Activated CD8-positive, alpha-beta memory T cell treated with anti-CD3 and anti-CD28 coated beads, Interleukin-2, amount 50 U/mL, for 24 hours (primary cell): Measurements from ENCODE around the gene UHRF2.
"Not testable (repeated sequence)": the region's sequence is repeated elsewhere in the genome, so short reads cannot be mapped to it uniquely, and the experiment has no call there.

ENCODE experiments used
- DNase-seq: peaks from one replicate; pipeline ENCODE4 v3.0.0-alpha.2; 2020; ENCODE audit errors: extremely low read depth

The UHRF2 gene

DNA sequence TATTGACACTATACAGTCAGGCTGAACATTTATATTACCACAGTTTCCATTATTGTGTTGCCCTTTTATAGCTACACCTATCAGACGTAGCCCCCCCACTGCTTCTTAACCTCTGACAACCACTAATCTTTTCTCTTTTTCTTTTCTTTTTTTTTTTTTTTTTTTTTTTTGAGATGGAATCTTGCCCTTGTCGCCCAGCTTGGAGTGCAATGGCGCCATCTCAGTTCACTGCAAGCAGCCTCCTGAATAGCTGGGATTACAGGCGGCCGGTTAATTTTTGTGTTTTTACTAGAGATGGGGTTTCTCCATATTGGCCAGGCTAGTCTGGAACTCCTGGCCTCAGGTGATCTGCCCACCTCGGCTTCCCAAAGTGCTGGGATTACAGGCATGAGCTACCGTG, 75.4 kb downstream of the UHRF2 start:
- no peak for DNase-seq

DNA sequence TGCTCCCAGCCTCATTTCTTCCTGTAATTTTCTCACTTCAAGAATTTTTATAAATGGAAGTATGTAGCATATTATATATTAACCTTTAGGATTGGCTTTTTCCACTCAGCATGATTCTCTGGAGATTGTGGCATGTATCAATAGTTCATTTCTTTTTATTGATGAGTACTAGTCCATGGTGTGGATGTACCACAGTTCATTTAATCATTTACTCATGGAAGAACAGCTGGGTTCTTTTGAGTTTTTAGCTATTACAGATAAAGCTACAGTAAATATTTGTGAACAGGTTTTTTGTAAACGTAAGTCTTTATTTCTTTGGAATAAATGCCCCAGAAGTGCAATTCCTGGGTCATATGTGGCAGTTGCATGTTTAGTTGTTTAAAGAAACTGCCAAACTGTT, 76.1 kb downstream of the UHRF2 start:
- DNase-seq = no peak

DNA sequence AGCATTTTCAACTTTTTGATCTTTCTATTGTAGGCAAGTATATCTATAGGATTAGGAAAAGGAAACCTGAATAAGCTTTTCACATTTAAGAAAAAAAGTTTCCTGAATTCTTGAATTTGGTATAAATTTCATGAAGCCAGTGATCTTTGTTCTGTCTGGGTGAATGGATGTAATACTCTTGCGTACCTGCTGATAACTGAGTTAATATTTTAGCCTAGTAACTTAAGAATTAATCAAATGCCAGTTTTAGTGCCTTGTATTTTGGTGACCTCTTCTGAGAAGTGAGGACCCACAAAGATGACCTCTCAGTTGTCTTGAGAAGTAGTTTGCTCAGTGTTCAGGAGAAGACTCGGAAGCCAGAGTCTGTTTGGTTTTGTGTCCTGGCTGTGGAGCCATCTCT, 77.9 kb downstream of the UHRF2 start:
- no peak for DNase-seq

DNA sequence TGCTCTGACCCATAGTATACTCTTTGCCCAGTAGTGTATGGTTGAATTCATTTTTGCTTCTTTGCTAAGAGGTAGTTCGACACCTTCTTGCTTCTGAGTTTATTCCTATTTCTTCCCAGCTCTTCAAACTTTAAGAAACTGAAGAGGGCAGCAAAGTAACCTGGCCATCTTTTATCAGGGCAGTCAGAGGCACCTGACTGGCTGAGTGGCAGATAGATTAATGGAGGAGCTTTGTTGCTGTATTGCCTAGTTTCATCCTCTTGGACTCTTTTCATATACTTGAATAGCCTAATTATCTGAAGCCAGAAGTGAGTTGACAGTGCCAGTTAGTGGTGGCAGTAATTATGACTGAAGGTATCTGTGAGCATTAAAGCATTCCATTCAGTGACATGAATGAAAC, 82.5 kb downstream of the UHRF2 start:
- DNase-seq = no peak

DNA sequence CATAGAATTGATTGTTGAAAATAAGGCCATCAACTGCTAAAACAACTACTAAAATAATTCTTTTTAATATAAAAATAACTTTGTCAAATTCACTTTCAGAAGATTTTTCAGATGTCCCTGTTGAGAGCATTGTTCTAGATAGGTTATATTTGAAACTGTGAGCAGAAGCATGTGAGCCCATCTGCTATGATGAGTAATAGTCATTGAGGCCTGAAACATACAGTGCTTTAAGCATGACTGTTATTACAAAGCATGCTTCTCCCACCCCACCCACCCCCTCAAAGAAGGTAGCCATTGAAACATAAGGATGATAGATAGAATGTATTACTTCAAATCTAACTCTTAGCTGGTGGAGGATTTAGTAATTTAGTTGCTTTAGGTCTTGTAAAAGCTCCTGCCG, 86.0 kb downstream of the UHRF2 start:
- no peak for DNase-seq

DNA sequence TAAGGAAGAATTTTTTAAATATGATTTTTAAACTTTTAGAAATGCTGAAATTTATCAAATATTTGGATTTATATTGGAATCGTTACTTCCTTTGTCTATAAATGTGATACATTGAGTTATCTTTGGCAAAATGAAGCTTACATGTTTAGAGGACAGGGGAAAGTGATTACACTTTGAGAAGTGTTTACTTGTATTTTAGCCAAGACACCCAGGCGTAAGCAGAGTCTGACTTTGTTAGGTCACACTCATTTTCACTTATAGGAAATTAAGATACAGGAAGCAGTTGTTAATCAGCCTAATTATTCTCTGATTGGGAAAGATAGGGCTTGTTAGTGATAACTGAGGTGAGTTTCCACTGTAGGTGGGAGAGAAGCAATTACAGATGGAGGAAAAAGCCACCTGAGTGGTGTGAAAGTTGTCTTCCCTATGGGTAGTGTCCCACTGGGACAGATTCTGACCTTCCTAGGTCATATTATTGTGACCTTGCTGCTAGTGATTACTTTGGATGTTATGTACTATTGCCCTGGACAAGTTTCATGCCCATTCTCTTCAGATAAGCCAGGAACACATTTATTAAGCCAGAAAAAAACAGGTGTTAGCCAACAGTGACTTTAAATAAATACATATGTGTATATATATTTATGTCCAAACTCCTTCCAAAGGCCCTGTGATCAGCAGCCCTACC, 88.7 kb downstream of the UHRF2 start:
- DNase-seq = no peak

DNA sequence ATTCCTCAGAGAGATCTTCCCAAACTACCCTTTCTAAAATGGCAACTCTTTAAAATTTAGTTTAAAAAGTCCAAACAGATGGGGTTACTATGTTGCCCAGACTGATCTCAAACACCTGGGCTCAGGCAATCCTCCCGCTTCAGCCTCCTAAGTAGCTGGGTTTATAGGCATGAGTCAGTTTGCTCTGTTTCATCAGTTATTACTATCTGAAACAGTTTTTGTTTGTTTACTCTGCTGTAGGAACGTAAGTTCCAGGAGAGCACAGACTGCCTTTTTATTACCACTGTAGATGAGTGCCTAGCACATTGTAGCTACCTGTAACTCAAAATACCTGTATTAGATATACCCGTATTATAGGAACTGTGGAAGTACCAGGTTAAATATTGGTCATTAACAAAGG, 89.4 kb downstream of the UHRF2 start:
- DNase-seq = no peak

DNA sequence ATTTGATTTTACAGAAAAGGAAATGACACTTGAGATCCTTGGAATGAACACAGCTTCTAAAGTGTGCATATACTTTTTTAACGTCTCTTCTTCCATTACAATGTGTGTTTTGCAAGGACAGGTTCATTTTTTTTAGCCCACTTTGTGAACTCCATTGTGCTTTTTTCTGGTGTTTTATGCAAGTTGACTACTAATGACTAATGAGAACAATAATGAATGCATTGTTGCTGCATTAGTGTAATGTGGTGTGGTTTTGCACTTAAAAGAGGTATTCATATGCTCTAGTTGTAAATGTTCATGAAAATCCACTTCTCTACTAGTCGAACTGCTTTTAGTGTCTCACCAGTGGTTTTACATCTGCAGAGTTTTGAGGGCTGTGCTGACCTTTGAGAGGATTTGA, 93.6 kb downstream of the UHRF2 start:
- DNase-seq = no peak

DNA sequence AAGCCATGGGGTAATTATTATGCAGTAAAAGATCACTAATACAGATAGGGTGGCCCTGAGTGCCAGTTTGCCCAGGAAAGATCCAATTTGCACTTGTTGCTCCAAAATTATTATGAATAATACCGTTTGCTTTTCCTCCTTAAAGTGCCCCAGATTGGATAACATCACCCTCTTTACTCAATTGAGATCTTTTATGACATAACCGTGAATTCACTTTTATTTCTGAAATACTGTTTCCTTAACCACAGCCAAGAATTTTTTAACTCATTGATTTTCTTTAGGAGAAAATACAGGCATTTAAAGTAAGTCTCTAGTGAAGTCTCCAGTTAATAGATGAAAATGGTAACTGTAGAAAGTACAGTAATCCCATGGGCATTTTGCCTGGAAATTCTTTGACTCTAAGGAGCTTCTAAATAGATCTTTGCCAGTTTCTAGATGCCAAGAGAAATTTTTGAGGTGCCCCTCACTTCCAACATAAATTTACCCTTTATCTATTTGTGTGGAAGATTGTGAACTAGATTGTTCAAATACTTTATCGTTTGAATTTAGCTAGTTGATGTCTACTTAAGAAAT, 99.2 kb downstream of the UHRF2 start:
- DNase-seq = no peak

DNA sequence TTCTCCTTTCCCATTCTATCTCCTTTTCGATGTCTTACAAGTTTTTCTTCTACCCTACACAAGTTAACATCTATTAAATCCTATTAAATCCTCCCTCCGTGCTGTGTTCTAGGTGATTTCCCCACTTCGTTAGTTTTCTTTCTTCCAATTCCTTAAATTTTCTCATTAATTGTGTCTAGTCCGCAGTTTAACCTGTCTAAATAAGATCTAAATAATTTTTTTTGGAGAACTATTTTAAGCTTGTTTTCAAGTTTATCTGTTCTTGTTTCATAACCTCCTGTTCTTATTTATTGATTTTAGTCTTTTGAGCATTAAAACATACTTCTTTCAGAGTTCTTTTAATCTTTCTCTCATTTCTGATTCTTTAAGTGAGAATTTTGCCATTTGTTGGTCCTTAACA, 109.3 kb downstream of the UHRF2 start:
- no peak for DNase-seq

DNA sequence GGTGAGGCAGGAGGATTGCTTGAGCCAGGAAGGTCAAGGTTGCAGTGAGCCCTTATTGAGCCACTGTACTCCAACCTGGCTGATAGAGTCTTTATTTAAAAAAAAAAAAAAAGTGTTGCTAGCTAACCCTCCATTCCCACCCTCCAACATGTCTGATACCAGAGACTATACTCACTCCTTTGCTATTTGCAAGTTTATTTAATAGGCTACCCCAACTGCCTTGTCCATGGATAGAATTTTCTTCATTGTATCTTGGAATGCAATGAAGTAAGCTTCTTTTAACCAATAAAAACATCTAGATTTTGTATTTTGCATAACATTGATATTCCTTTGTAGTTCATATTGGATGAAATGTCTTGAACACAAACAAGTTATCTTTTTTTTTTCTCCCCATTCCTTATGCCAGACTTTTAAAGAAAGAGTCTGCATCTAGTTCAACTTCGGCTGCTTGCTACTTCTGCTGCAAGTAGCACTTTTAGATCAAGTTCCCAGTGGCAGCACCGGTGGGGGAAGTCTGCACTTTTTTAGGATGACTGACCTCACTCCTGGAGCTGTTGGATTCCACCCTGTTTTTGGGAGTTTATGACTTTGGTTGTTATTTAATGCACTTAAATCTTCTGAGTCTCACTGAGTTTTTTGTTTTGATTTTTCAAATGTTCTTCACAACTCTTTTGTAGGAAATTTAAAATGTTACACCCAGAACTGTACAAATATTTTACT, 112.5 kb downstream of the UHRF2 start:
- no peak for DNase-seq

DNA sequence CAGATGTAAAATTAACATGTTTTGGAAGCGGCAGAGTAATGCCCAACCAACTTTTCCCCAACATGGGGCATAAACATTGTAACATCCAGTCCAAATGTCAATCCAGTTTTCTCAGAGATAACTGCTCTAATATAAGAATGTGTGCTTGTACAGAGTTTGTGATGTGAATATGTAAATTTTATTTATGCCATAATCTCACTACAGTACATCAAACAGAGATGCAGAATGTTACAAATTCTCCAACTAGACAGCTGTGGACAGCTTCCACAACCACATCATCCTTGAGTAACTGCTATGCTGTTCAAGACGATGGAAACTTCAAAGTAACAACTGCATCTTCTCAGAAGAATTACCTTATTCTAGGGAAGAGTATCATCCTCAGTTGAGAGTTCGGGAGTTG, 122.6 kb downstream of the UHRF2 start:
- DNase-seq = no peak

DNA sequence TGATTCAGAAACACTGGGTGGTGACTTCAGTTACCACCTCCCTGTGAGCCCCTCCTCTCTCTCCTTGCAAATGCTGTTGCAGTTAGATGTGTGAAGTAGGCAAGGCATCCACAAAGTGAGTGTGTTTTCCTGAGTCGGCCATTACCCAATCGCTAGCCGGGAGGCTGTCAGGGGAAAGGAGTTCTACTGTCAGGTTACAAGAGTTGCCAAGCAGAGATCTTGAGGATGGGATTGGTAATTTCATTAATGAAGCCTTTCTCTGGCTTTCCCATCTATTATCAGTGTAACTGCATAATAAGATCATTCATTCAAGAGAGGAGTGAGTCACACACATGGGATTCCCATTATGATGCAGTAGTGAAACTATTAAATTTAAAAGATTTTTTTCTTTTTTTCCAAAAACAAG, 125.7 kb downstream of the UHRF2 start:
- no peak for DNase-seq

DNA sequence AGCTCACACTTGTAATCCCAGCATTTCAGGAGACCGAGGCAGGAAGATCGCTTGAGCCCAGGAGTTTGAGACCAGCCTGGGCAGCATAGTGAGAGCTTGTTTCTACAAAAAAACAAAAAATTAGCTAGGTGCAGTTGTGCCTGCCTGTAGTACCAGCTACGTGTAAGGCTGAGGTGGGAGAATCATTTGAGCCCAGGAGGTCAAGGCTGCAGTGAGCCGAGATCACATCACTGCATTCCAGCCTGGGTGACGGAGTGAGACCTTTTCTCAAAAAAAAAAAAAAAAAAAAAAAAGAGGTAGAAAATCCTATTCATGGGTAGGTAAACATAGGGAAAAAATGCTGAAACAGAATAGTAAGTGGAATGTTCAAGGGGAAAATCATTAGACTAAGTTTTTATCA, 129.6 kb downstream of the UHRF2 start:
- DNase-seq = not testable (repeated sequence)

DNA sequence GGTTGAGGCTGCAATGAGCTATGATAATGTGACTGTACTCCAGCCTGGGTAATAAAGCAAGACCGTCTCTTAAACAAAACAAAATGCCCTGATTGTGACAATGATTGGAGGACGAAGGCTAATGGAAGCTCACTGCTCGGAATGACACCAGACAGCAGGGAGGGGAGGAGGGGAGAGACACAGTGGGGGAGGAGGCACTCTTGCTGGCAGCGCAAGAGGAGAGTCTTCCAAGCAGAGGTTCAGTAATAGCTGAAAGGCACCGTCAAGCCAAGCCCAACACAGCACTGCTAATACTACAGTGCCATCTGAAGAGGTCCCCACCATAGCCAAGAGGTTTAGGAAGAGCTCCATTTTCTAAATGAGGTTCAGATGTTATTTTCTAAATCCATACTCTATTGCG, 130.2 kb downstream of the UHRF2 start:
- DNase-seq = no peak

DNA sequence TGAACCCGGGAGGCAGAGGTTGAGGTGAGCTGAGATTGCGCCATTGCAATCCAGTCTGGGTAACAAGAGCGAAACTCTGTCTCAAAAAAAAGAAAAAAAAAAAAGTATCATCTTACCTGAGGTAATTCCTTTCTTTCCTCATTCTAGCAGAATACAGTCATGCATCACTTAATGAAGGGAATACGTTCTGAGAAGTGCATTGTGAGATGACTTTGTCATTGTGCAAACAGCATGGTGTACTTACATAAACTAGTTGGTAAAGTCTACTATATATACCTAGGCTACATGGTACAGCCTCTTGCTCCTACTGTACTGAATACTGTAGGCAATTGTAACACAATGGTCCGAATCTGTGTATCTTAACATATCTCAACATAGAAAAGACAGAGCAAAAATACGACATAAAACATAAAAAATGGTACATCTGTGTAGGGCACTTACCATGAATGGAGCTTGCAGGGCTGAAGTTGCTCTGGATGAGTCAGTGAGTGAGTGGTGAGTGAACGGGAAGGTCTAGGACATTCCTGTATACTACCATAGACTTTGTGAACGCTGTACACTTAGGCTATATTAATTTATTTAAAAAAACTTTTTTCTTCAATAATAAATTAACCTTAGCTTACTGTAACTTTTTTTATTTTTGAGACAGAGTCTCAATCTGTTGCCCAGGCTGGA, 132.2 kb downstream of the UHRF2 start:
- DNase-seq = no peak

DNA sequence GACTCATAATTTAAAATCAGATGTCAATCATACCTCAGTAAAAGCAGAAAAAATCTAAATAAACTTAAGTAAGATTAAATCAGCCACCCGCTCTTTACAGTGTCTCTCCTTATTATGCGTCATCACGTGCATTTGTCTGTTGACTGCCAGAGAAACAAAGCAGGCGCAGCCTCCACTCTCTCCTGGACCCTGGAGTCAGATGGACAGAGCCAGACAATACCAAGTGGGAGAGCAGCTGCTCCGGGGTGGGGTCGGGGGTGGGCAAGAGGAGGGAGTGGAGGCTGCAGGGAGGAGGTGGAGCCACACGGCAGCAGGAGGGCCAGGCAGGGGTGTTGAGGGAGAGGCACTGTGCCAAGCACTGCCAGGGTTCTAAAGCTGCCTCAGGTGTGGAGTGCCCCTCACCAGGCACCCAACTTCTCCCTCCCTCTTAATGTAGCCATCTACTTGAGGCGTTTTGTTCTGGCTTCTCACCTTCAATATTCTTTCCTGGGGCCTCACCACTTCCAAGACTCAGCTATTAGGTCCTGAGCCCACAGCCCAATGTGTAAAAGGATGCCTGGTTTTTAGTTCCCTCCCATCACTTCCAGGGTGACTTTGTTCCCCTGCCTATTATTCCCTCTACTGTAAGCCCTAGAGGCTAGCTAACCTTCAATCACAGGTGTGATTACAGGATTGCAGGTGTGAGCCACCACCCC, 136.3 kb downstream of the UHRF2 start:
- DNase-seq = no peak

DNA sequence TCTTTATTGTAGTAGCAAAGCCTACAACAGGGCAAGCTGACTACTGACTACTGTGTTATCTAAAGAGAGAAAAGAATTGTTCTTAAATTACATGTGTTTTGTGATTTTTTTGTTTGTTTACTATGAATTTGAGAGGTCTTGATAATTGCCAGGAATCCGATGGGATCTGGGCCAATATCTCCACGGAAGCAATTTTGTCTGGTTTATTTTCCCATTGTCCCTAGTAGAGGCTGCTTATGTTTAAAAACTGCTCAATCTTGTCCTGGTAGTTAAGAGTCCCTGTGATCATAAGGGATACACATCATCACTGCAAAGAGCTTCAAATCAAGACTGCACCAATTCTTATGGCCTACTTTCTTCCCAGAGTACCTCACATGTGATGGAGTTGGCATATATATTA, 138.1 kb downstream of the UHRF2 start:
- no peak for DNase-seq

DNA sequence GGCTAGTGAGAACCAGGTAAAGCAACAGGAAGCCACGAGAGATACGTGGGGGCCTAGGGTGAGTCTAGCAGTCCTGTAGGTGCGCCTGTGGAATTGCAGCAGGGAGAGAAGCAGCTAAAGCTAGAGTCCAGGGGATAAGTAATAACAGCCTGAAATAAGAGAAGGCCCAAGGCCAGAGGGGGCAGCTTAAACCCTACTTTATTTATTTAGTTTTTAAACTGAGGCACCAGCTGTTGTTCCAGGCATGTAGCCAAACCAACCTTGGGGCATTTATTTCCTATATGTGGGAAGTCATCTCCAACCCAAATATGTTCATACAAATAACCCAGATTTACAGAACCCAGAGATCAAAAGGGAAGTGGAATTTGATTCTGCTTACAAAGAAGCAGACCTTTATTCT, 139.0 kb downstream of the UHRF2 start:
- DNase-seq = no peak

DNA sequence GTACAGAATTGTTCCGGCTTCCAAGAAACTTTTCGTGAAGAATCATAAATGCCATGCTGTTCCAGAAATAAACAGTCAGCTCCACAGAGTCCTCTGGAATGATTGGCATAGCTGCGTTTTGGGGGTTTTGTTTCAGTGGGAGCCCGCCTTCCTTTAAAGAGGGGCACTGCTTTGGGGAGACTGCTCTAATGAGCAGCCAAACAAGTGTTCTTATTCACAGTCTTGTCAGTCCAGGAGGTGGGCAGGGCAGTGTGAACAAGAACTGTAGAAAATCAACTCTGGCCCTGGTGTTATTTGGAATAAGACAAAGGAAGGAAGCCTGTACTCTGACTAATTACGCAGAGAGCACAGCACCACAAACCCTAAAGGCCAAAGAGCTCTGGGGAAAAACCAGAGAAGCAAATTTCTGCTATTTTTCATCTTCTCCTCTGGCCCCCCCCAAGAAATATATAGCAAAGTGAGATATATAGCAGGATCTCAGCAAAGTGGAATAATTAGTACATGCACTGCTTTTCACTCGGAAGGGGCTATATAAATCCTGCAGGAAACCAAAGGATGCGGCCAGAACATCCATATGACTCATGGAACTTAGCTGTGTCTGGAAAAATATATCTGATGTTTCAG, 139.6 kb downstream of the UHRF2 start:
- DNase-seq = no peak

DNA sequence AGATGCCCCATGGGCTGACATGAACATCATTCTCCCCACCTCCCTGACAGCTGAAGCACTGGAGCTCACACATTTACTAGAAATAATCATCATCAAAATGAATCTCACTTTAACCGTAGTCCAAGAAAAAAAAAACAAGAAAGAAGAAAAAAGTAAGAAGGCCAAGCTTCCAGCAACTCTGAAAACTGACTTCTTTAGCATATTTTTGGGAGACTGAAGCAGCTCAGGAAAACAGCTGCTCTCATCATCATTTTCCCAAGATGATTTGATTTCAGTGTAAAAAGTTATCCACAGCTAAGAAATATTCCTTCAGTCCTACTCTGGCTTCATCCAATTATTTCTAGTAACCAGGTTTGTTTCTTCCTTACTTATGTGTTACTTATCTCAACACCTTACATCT, 140.9 kb downstream of the UHRF2 start:
- DNase-seq = no peak
